Transverse colon (tissue), 3 donors: ENCODE data around the gene HTT.

Experiments
- POLR2A ChIP-seq: fragments of 450-650 bp; IDR thresholded peaks from one replicate; pipeline ENCODE4 v1.6.1; 2016; ENCODE audit warnings: antibody characterized with exemption, mild to moderate bottlenecking, moderate library complexity
- TF ChIP-seq, protein P1 (sequence below), 5 experiments: fragments of 200-600 bp in 3 of 5; fragments of 450-650 bp in 2 of 5; sonication (generic) in 3 of 5; IDR thresholded peaks; 1 replicate in 2 of 5; 2 replicates in 3 of 5; pipeline ENCODE4 v1.5.1; 2016 to 2017; ENCODE audit warnings: antibody characterized with exemption in 5 of 5, inconsistent platforms in 3 of 5, mild to moderate bottlenecking in 2 of 5, moderate library complexity in 1 of 5

DNA sequence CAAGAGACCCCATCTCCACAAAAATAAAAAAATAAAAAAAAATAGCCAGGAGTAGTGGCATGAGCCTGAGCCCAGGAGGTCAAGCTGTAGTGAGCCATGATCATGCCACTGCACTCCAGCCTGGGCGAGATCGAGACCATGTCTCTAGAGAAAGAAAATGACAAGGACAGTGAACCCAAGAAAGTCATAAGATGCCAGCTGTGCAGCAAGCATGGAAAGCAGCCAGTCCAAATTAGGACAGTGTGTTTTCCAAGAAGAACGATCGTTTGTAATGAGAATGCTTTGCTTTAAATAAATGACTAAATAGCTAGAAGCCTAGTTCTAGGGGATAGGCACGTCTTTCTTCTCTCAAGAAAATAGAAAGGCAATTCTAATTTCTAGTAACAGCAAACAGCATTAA lies 116.1 kb downstream of the HTT start:
- TF ChIP-seq POLR2A, result no peak
- TF ChIP-seq, protein P1, sequence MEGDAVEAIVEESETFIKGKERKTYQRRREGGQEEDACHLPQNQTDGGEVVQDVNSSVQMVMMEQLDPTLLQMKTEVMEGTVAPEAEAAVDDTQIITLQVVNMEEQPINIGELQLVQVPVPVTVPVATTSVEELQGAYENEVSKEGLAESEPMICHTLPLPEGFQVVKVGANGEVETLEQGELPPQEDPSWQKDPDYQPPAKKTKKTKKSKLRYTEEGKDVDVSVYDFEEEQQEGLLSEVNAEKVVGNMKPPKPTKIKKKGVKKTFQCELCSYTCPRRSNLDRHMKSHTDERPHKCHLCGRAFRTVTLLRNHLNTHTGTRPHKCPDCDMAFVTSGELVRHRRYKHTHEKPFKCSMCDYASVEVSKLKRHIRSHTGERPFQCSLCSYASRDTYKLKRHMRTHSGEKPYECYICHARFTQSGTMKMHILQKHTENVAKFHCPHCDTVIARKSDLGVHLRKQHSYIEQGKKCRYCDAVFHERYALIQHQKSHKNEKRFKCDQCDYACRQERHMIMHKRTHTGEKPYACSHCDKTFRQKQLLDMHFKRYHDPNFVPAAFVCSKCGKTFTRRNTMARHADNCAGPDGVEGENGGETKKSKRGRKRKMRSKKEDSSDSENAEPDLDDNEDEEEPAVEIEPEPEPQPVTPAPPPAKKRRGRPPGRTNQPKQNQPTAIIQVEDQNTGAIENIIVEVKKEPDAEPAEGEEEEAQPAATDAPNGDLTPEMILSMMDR (IDR thresholded peaks at IDR 0.05), result no peak
